Esophagus muscularis mucosa (tissue), 4 donors: ENCODE measurements around the gene BLNK. TPM values are rescaled to one million over a fixed set of nuclear protein-coding genes. Genes with fewer than 3 reads are reported as not detected.

Source experiments
- DNase-seq: peaks from one replicate; pipeline ENCODE4 v3.0.0-alpha.2; 2017; ENCODE audit errors: extremely low spot score
- H3K27ac ChIP-seq, 4 donors: fragments of 200-600 bp; sonication (generic); replicated peaks in 1 of 4; 1 replicate in 3 of 4; 2 replicates in 1 of 4; pipeline ENCODE4 v1.5.1; 2016 to 2019; ENCODE audit warnings: mild to moderate bottlenecking in 1 of 4
- H3K27me3 ChIP-seq, 4 donors: fragments of 200-600 bp; sonication (generic); one replicate each; pipeline versions ENCODE4 v1.5.1 to v1.6.0; 2016 to 2019
- H3K36me3 ChIP-seq, 4 donors: fragments of 200-600 bp; sonication (generic); one replicate each; pipeline ENCODE4 v1.5.1; 2016 to 2019
- H3K4me1 ChIP-seq, 4 donors: fragments of 200-600 bp; sonication (generic); one replicate each; pipeline ENCODE4 v1.5.1; 2016 to 2019
- H3K4me3 ChIP-seq, 4 donors: fragments of 200-600 bp; sonication (generic); 1 replicate in 2 of 4; 2 replicates in 2 of 4; pipeline ENCODE4 v1.5.1; 2016 to 2019; ENCODE audit warnings: mild to moderate bottlenecking in 4 of 4, moderate library complexity in 1 of 4
- H3K9me3 ChIP-seq, 4 donors: fragments of 200-600 bp; sonication (generic); 1 replicate in 3 of 4; 2 replicates in 1 of 4; pipeline ENCODE4 v1.5.1; 2016 to 2019
- CTCF ChIP-seq, 3 experiments: fragments of 200-600 bp in 2 of 3; fragments of 450-650 bp in 1 of 3; sonication (generic) in 2 of 3; IDR thresholded peaks; one replicate each; pipeline ENCODE4 v1.5.1; 2017 to 2019; ENCODE audit warnings: antibody characterized with exemption in 3 of 3, mild to moderate bottlenecking in 2 of 3, moderate library complexity in 1 of 3
- EP300 ChIP-seq: sonication (generic); formaldehyde crosslinking; IDR thresholded peaks from one replicate; pipeline ENCODE4 v1.6.1; 2017; ENCODE audit warnings: antibody characterized with exemption
- POLR2A ChIP-seq: fragments of 450-650 bp; IDR thresholded peaks from one replicate; pipeline ENCODE4 v1.6.1; 2017; ENCODE audit warnings: antibody characterized with exemption, moderate library complexity, mild to moderate bottlenecking, low read depth
- POLR2AphosphoS5 ChIP-seq, 2 donors: sonication (generic); formaldehyde crosslinking; IDR thresholded peaks; one replicate each; pipeline ENCODE4 v1.6.1; 2017; ENCODE audit warnings: antibody characterized with exemption in 2 of 2
- WGBS: methylation state at CpG from one replicate; pipeline ENCODE4 v1.1.5; 2018; 5-methylcytosine and 5-hydroxymethylcytosine counted together
- intact Hi-C: fragments of 100-400 bp; cut with DNase I; formaldehyde crosslinking; loops from one replicate; pipeline ENCODE4 v1.15.1; 2023
- total RNA-seq, 4 donors: library from RNA; depleted of rRNA; stranded (reverse); fragments of >200 nt; gene quantifications; one replicate each; pipeline versions ENCODE4 v1.1.0 to v1.2.1, GENCODE V29; 2016

Gene BLNK
- total RNA-seq, 4 donors from 2014 or later = 0.86 to 5.0 (median 1.1) TPM

- Histone ChIP-seq H3K4me3 (no peak overlapping the region), H3K9me3 (no peaks in the 10 kb centered on the region), H3K4me1 (peaks cover 6 to 32% (median 22%) of the 10 kb centered on the region in 4 donors), H3K36me3 (no peaks in the 10 kb centered on the region), H3K27ac (no peak overlapping the region), H3K27me3 (no peaks in the 10 kb centered on the region)
- no peak for TF ChIP-seq POLR2A
- no peak for TF ChIP-seq CTCF (IDR thresholded peaks at IDR 0.05)
- TF ChIP-seq EP300 = no peak
- no peak for TF ChIP-seq POLR2AphosphoS5 (IDR thresholded peaks at IDR 0.05)
- intact Hi-C loops = no loop called here
- 68% methylated on average over 2 of the region's 2 CpGs for WGBS
- no peak for DNase-seq
Observed at GRCh38 chr10:96275685-96276418, 4.5 kb upstream of the BLNK start.

- 84% methylated on average over 8 of the region's 8 CpGs for WGBS
- H3K4me3 ChIP-seq = no peak overlapping the region
- no peaks in the 10 kb centered on the region for H3K27me3 ChIP-seq
- intact Hi-C loops = no loop called here
- no peaks in the 10 kb centered on the region for H3K36me3 ChIP-seq
- H3K9me3 ChIP-seq = no peaks in the 10 kb centered on the region
- TF ChIP-seq POLR2A (no peak), EP300 (no peak), CTCF (IDR thresholded peaks at IDR 0.05) (no peak), POLR2AphosphoS5 (IDR thresholded peaks at IDR 0.05) (no peak)
- H3K27ac ChIP-seq = peak overlapping the region in 3 of 4 donors; percentile 14 to 20 (median 18)
- no peak for DNase-seq
- H3K4me1 ChIP-seq = peaks cover 6 to 34% (median 25%) of the 10 kb centered on the region in 4 donors
Observed at GRCh38 chr10:96272316-96273280, 1.2 kb upstream of the BLNK start.

- Histone ChIP-seq H3K4me1 (peaks cover 2 to 24% (median 18%) of the 10 kb centered on the region in 4 donors), H3K27ac (peak overlapping the region in 2 of 4 donors; percentile 15 to 34), H3K9me3 (no peaks in the 10 kb centered on the region), H3K27me3 (no peaks in the 10 kb centered on the region), H3K4me3 (peak overlapping the region in 2 of 4 donors; percentile 3 to 44), H3K36me3 (no peaks in the 10 kb centered on the region)
- intact Hi-C loops = no loop called here
- 80% methylated on average over 2 of the region's 2 CpGs for WGBS
- DNase-seq = no peak
- no peak for TF ChIP-seq POLR2A
- TF ChIP-seq POLR2AphosphoS5 (IDR thresholded peaks at IDR 0.05) = no peak
- no peak for TF ChIP-seq EP300
- no peak for TF ChIP-seq CTCF (IDR thresholded peaks at IDR 0.05)
Observed at GRCh38 chr10:96270571-96270970, 798 bp downstream of the BLNK start.

- DNase-seq = peak; percentile 37
- 95% methylated on average over 6 of the region's 6 CpGs for WGBS
- no peaks in the 10 kb centered on the region for H3K27me3 ChIP-seq
- intact Hi-C loops = no loop called here
- no peak overlapping the region for H3K27ac ChIP-seq
- TF ChIP-seq EP300 (no peak), CTCF (IDR thresholded peaks at IDR 0.05) (no peak)
- peak overlapping the region in 1 of 4 donors; percentile 9 for H3K4me3 ChIP-seq
- no peaks in the 10 kb centered on the region for H3K36me3 ChIP-seq
- peaks cover 0 to 24% (median 18%) of the 10 kb centered on the region in 4 donors for H3K4me1 ChIP-seq
- H3K9me3 ChIP-seq = no peaks in the 10 kb centered on the region
Observed at GRCh38 chr10:96269438-96270300, 1.7 kb downstream of the BLNK start.
